ENCODE data around the gene CCDC177. TPM values are rescaled to one million over a fixed set of nuclear protein-coding genes. Genes with fewer than 3 reads are reported as not detected.

Gene CCDC177
- total and polyA plus RNA-seq, 2 of the 8 experiments (the other 6 are each of a cell fraction or from before 2014, with no cell fraction given) = 0.62 to 2.8 TPM

GRCh38 chr14:69614592-69614991 lies 39.9 kb upstream of the CCDC177 start (continued):
- TF ChIP-seq FOSL1 (IDR thresholded peaks at IDR 0.05; ENCODE audit: insufficient read depth, low read depth, low read length) = no peak
- TF ChIP-seq KDM4A (IDR thresholded peaks at IDR 0.05; ENCODE audit: low read depth, low read length, severe bottlenecking) = no peak
- TF ChIP-seq CREB1 (IDR thresholded peaks at IDR 0.05) = no peak
